Panc1 (cell line): Measurements from ENCODE around the gene PIN1.

Source experiments
- CTCF ChIP-seq: fragments of 450-650 bp; IDR thresholded peaks from 2 replicates; pipeline ENCODE4 v1.5.1; 2017; ENCODE audit warnings: mild to moderate bottlenecking
- POLR2AphosphoS5 ChIP-seq: IDR thresholded peaks from 2 replicates; pipeline ENCODE4 v1.6.1; 2012; ENCODE audit warnings: mild to moderate bottlenecking, low read depth, low read length, moderate library complexity
- SIN3A ChIP-seq: IDR thresholded peaks from 2 replicates; pipeline ENCODE4 v1.6.1; 2012; ENCODE audit warnings: low read depth, mild to moderate bottlenecking, low read length, moderate library complexity, borderline replicate concordance; ENCODE audit not compliant: insufficient read depth
- TF ChIP-seq, protein P1 (sequence below), 2 experiments: IDR thresholded peaks; 2 replicates each; pipeline ENCODE4 v1.6.1; 2011 to 2012; ENCODE audit warnings: low read depth in 2 of 2, control low read depth in 1 of 2, low read length in 1 of 2, mild to moderate bottlenecking in 1 of 2, moderate library complexity in 1 of 2; ENCODE audit not compliant: insufficient read depth in 1 of 2

DNA sequence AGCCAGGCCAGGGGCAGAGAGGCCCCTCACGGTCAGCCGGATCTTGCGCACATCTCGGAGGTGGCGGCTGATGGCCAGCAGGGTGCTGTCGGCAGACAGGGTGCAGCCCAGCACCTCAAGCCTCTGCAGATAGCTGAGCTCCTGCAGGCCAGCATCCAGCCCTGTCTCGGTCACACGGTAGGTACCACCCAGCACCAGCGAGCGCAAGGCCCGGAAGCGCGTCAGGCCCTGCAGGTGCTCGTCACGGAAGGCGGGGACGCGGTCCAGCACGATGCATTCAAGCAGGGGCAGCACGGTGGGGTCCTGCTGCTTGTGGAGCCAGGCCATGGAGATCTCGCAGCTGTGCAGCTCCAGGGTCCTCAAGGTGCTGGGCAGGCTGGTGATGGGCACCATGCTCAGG is 24.0 kb upstream of the PIN1 start:
- TF ChIP-seq CTCF: no peak
- TF ChIP-seq POLR2AphosphoS5: no peak
- no peak for TF ChIP-seq SIN3A
- TF ChIP-seq, protein P1, sequence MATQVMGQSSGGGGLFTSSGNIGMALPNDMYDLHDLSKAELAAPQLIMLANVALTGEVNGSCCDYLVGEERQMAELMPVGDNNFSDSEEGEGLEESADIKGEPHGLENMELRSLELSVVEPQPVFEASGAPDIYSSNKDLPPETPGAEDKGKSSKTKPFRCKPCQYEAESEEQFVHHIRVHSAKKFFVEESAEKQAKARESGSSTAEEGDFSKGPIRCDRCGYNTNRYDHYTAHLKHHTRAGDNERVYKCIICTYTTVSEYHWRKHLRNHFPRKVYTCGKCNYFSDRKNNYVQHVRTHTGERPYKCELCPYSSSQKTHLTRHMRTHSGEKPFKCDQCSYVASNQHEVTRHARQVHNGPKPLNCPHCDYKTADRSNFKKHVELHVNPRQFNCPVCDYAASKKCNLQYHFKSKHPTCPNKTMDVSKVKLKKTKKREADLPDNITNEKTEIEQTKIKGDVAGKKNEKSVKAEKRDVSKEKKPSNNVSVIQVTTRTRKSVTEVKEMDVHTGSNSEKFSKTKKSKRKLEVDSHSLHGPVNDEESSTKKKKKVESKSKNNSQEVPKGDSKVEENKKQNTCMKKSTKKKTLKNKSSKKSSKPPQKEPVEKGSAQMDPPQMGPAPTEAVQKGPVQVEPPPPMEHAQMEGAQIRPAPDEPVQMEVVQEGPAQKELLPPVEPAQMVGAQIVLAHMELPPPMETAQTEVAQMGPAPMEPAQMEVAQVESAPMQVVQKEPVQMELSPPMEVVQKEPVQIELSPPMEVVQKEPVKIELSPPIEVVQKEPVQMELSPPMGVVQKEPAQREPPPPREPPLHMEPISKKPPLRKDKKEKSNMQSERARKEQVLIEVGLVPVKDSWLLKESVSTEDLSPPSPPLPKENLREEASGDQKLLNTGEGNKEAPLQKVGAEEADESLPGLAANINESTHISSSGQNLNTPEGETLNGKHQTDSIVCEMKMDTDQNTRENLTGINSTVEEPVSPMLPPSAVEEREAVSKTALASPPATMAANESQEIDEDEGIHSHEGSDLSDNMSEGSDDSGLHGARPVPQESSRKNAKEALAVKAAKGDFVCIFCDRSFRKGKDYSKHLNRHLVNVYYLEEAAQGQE (IDR thresholded peaks at IDR 0.05; ENCODE audit: insufficient read depth in 1 of 2, low read depth in 2 of 2, low read length in 1 of 2): no peak
